ENCODE data around the gene BABAM1.
A peak's percentile ranks its signal among the peaks of the same experiment; 100 is the strongest.

The BABAM1 gene

DNA sequence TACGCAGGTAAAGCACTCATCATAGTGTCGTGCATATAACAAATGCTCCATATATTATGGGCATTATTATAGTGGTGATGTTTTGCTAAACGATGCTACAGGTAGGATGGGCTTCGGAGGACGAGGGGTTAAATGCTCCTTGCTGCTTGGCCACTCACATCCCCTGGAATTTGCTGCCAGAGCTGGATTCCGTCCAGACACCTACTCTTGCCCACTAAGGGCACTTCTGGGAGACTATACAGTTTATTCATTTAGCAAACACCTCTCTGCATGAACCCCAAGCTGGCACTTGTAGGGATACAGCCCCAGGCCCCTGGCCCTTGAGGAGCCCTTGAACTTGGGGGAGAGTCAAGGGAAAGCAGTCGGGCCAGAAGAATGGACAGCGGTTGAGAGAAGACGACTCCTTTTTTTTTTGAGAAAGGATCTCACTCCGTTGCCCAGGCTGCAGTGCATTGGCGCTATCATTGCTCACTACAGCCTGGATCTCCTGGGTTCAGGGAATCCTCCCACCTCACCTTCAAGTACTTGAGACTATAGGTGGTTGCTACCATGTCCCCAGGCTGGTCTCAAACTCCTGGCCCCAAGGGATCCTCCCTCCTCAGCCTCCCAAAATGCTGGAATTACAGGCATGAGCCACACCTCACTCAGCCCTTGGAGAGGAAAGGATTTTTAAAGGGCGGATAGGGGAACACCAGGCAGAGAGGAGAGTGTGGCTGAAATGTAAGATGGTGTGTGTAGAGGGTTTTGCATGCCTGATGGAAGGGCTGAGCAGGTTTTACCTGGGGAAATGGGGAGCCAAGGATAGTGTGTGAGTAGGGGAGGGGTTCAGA, 37.4 kb downstream of the BABAM1 start:
- no peak for DNase-seq

DNA sequence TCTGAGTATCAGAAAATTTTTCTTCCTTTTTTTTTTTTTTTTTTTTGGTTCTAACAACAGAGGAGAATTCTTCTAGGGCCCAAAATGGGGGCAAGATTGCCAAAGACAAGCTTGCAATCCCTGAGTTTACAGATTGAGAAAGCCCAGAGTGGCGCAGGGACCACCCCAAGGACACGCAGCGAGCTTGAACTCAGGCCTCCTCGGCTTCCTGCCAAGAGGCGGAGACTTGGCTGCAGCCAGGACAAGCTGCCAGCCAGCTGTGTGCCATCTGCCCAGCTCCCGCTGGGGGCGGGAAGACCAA, 37.9 kb downstream of the BABAM1 start:
- DNase-seq = no peak

DNA sequence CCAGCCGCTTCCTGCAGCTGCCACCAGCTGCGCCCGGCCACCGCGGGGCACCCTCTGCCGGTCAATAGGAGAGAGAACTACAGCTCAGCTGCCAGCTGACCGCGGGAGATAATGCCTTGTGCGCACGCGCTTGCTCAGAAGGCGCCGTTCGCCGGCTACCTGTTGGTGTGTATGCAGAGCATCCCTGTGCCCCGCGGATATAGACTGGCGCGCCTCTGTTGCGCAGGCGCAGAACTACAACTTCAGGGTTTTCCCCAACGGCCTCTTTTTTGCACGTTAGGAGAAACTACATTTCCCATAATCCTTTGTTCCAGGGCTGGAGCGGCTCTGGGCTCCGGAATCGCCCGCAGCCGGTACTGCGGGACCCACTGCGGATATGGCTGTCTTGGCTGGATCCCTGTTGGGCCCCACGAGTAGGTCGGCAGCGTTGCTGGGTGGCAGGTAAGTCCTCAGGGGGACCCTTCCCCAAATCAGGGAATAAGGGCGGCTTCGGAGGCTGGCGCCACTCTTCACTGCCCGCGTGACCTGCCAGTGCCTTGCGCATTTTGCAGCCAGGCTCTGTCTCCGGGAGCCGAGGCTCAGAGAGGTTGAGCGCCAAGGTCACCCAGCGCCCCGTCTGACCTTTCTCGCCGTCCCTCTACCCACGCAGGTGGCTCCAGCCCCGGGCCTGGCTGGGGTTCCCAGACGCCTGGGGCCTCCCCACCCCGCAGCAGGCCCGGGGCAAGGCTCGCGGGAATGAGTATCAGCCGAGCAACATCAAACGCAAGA, 38.5 kb downstream of the BABAM1 start, which contains the start of gene MRPL34:
TSS of gene MRPL34 (plus strand) at position 356 of the 768 bp plus-strand sequence. CDS start at position 377, 21 bp downstream.
- DNase-seq = peak; percentile 98

DNA sequence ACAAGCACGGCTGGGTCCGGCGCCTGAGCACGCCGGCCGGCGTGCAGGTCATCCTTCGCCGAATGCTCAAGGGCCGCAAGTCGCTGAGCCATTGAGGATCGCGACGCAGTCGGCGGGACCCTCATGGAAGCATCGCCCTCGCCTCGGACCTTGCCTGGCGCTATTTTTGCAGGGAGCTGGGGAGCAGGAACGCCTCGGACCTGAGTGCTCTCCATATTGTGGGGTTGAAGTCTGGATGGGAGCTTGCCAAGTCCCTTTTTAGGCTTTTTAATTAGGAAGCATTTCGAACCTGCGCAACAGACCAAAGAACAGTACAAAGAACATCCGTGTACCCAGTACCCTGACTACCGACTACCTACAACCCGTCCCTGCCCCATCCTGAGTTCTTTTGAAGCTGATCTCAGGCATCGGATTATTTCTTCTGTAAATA, 39.1 kb downstream of the BABAM1 start:
- DNase-seq = peak; percentile 17 to 34

DNA sequence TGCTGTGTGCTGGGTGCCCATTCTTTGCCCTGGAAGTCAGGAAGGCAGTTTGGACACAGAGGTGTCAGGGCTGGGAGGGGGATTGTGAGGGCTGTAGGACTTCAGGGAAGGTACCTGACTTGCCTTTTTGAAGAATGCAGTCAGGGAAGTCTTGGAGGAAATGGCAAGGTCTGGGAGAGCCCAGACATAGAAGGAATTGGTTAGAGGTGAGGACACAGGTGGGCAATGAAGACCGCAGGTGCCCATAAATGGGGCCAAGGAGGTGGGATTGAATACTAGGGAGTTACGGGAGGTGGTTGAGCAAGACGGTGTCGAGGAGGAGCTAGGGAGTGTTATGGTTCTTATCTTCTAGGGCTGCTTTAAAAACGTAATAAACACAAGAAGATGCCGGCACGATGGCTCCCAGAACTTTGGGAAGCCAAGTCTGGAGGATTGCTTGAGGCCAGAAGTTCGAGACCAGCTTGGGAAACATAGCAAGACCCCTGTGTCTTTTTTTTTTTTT, 40.7 kb downstream of the BABAM1 start:
- no peak for DNase-seq

DNA sequence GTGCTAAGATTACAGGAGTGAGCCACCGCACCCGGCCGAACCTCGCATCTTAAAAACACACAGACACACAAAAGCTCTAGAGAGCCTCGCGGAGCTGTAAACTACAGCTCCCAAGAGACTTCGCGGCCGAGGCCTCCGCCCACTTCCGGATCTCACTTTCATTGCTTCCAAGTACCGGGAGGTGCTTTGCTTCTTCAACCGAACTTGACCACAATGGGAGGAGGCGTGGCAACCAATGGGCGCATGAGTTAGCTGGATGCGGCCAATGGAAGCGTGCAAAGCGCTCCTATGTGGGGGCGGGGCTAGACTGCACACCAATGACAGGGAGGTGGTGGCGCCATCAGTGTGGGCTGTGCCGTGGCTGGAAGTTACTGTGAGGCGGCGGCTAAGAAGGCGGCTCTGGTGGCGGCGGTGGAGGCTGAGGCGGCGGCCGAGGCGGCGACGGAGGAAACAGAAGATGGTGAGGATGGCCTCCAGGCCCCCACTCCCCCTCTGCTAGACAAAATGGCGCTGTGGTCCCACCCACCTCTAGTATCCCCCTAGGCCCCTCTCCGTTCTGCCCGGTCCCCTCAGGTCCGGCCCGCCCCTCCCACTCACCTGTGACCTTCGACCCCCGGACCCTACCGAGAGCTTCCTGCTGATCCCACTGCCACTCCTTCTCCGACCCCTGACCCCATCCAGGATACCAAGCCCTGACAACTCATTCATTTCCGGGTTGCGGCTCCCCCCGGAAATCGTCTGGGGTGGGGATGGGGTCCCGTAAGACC, 42.1 kb downstream of the BABAM1 start, which contains the start of gene DDA1:
TSS of gene DDA1 (plus strand) at position 366 of the 767 bp plus-strand sequence. CDS start at position 458, 92 bp downstream.
- DNase-seq = peak; percentile 99

DNA sequence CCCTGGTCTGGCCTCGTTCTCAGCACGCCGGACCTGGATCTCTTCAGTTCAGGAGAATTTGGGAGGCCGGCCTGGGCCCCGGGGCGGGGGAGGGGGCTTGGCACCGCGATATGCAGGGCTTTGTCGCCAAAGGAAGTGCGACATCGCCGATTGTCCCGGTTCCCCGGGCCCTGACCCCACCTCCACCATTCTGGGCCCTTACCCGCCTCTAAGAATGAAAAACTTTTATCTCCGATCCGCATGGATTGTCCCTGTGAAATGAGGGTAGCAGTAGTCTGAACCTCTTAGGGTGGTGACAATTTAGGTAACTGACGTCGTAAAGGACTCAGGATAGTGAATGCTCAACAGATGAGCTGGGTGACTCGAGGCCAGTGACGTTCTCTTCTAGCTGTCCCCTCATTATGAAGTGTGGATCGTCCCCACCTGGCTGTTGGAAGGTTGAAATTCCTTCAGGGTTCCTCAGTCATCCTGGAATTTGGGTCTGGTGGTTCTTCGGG, 42.8 kb downstream of the BABAM1 start:
- DNase-seq = peak in 1 of 2 experiments; percentile 2

DNA sequence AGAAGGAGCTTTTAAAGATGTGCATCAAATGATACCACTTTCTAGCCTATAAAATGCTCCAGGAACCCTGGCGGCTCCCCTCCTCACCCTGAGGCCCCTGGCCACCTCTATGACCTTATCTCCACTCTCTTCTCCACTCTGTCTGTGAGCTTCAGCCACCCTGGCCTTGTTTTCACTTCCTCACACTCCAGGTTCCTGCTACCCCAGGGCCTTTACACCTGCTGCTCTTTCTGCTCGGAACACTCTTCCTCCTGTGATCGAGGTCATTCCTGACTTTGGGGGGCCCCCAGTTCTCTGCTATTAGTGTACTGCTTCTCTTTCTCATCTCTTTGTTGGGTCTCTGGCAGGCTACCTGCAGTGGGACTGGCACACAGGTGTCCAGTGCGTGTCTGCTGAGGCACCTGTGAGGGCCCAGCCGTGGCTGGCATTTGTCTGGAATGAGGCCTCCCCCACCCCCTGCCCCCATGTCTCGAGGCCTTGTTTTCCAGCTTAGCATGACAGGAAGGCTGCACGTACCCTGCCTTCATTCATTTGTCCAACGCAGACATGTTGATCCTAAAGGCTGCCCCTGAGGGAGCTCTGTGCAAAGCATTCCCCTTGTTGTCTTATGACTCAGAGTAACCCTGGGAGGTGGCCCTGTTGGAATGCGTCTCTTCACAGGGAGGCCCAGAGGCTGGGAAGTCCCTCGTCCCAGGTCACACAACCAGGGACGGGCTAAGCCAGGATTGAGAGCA, 44.4 kb downstream of the BABAM1 start:
- no peak for DNase-seq

DNA sequence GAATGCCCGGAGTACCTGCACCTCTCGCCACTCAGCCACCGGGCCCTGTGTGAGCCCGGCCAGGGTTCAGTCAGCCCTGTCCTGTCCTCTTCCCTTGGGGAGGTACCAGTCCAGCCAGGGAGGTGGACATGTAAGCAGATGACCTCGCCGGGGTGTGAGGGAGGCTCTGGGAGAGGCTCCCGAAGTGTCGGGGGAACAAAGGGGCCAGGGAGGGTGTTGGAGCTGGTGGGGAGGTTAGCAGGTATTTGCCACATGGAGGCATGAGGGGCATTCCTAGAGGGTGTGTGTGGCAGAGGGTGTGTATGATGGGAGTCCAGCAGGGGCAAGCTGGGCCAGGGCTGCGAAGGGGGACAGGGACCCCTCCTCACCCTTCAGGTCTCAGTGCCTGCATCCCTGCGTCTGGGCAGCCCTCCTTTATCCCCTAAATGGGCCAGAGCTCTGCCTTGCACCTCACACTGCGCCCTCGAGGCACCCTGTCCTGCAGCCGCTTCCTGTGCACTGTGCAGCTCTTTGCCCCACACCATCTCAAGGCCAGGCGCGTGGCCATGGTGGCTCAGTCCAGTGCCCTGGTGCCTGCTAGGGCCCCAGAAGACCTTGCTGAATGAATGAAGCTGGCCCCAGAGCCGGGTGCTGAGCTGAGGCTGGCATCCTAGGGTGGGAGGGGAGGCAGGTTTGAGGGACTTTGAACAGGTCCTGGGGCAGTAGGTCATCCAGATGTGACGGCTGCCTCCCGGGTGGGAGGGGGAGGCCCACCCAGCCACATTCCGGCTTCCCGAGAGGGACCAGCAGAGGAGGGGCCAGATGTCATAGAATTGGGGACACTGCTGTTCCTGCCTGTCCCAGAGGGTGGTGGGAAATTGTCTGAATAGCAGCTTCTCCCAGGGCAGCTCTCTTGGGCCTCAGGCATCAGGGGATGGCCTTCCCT, 45.2 kb downstream of the BABAM1 start:
- DNase-seq = no peak

DNA sequence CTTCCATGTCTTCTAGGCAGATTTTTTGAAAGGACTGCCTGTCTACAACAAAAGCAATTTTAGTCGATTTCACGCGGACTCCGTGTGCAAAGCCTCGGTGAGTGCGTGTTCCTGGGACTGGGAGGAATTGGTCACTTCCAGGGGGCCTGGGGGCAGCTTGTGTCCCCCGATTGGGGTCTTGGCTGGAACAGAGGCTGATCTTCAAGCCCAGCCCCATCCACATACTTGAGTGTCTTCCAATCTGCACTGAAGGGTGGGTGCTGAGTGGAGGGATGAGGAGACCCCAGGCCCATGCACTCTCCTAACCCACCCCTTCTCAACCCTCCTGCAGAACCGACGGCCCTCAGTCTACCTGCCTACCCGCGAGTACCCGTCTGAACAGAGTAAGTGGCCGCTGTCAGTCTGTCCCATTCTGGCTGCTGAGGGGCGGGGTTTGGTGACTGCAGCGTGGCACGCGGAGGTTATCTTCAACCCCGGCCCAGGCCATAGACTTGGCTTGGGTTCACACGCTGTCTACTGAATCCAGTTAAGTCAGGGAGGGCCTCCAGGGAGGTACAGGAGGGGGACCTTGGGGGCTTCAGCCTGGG, 46.9 kb downstream of the BABAM1 start:
- DNase-seq = no peak

DNA sequence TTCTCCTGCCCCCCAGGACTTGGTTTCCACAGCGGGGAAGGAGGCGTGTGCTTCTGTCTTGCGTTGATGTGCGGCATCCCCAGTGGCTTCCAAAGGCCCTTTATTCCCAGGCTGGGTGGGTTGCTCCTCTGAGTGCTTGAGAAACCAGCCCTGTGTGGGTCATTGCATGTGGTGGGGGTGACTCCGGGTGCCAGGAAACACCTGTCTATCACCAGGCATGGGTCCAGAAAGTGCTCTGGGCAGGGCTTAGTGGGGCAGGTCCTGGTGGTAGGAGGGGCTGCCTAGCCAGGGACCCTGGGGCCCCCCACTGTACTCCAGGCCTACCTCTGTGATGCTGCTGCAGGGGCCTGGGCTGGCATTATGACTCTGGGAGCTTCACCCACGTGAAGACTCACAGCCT, 51.7 kb downstream of the BABAM1 start:
- DNase-seq = no peak

DNA sequence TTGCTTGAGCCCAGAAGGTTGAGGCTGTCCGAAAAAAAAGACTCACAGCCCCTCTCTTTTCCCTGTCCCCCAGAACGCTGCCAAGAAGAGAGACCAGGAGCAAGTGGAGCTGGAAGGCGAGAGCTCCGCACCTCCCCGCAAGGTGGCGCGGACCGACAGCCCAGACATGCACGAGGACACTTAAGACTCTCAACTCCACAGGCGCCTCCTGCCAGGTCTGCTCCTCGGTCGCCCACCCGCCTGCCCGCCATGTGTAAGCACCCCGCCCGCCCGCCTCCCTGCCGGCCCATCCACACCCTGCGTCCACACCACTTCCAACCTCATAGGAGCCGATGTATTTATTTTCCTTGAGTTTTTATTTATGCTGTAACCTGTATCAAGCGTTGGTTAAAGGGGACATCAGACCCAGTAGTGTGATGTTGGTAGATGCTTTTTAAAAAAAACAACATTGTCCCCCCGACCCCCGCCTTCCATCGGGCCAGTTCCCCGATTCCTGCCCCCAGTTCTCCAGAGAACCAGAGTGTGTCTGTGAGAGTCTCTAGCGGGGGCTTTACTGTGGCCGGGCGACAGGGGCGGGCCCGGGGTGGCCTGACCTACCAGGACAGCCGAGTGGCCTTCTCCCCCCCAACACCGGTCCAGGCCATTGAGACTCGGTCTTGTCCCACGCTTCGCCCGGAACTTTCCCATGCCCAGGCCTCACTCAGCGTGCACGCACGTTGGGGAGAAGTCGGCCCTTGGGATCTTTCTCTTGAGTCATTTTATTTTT, 52.4 kb downstream of the BABAM1 start:
- no peak for DNase-seq

DNA sequence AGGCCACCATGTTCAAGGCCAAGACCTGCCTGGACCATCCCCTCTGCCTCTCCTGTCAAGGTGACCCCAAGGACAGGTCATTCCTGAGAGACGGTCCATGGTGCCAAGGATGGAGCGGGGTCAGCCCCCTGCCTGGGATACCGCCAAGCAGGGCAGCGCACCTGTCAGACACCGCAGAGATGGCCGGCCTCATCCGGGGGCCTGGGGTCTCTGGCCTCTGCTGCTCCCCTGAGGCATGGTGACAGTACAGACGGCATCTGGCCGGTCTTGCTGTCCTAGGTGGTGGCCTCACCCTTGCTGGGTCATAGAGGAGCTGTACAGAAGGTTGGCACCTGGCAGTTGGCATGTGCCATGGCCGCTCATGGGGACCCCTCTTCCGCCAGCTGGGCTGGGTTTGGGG, 53.2 kb downstream of the BABAM1 start:
- DNase-seq = no peak

DNA sequence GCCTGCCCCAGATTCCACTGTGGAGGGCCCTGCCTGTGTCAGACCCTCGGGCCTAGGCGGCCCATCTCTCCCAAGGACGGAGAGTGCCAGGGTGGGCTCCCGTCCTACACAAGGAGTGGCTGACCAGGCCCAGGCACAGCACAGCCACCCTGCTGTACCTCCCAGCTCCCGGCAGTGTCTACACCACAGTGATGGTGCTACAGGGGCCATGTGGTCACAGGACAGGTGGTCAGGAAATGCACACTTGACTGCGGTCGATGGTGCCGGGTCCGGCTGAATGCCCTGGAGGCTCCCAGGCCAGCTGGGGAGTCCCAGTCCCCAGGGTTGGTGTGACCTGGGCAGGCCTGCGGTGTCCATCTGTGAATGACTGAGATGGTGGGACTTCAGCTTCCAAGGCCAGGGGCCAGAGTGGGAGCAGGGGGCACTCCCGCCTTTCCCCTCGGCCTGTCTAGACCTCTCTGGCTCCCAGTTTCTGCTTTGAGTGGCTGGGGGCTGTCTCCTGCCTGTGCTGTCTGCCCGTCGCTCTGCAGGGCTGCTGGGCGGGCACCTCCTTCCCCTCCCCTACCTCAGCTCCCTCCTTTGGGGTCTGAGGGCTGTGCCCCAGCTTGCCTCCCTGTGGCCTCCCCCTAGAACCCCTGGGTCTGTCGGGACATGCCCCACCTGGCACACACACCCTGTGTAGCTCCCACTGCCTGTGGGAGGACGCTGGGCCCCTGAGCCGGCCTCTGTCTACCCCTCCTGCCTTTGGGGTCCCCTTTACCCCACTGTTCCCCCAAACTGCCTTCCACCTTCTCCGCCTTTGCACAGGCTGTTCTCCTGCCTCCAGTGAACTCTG, 54.6 kb downstream of the BABAM1 start:
- no peak for DNase-seq

DNA sequence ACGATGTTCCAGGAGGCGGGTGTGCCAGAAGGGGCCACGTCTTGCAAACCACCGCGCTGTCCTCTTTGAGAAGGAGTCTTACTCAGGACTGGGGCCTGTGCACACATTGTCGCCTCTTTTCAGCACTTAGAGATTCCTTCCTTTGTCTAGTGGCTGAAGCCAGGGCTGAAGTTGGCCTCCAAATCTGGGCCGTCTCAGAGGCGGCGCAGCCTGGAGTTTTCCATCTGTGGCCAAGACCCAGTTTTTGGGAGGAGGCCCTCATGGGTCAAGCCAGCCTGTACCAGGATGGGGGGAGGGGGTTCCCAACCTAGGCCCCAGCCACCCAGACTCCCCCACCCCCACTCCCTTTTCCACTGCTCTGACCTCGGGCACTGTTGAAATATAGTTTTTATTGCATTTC, 55.6 kb downstream of the BABAM1 start:
- DNase-seq = no peak

DNA sequence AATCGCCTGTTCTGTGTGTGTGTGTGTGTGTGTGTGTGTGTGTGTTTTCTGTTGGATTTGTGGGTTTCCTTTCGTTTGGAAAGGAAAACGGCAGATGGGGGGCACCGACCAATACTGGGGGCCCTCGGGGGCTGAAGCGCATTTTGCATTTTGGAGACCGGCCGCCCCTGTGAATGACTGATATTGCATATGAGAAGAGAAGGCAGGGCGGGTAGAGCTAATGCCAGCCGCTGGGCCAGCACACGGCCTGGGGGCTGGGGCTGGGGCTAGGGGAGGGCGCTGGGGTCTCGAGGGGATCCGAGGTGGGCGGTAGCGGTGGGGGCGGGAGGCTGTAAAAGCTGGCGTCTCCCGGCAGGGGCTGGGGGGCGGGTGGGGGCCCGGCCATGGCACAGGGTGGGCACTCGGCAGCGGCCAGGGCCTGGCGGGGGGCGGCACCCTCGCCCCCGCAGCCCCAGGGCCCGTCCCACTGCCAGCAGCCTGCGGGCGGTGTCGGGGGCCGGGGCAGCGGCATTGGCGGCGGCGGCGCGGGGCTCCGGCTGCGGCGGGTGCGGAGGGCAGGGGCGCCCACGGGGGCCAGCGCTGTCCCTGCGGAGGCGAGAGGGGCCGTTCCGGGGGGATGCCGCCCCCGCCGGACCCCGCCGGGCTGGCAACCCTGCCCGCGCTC, 56.2 kb downstream of the BABAM1 start:
- DNase-seq = no peak

DNA sequence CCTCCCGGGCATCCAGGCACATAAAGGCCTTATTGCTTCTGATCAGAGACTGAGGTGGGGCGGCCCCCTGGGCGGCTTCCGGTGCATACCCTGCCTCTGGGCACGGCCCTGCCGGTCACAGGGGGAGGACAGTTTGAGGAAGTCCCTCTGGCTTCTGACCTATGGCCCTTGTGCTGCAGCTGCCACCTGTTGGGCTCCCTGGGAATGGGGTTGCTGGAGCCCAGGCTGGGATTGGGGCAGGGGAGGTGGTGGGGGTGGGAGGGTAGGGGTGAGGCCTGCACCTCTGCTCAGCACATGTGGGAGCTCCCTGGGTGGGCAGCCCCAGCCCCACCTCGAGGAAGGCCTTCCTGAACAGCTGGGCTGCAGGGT, 56.7 kb downstream of the BABAM1 start:
- DNase-seq = no peak

DNA sequence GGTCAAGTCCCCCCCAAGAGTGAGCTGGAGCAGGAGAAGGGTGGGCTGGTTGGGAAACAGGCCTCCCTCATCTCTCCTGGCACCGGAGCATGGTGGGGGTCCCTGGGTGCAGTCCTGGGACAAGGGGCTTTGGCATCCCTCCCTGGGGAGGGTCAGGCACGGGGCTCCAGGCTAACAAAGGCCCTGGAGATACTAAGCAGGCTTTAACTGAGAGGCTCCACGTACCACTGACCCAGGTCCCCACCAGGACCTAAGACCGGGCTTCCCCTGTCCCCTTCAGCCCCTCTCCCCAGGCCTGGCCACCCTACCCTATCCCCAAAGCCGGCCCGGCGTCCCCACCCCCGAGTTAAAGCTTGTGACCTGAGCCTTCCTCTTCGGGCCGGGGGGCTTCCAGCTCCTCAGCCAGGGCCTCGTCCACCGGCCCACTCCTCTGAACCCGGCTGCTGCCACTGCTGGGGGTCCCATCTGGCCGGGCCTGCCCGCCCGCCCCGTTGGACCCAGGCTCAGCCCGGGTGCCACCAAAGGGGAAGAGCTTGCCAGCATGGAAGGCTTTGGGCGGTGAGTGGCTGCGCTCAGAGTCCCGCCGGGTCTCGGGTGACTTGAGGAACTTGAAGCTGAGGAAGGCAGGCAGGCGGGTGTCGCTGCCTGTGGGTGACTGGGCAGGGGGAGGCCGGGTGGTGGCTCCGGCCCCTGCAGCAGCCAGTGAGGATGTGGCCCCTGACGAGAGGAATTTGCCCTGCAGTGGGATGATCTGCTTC, 57.3 kb downstream of the BABAM1 start:
- DNase-seq = no peak

All from Kasumi-1 (cell line).